ENCODE measurements around the gene RAB20. TPM values are rescaled to one million over a fixed set of nuclear protein-coding genes. Genes with fewer than 3 reads are reported as not detected.

Gene RAB20
- total RNA-seq, 1 experiment from 2014 or later = 10.6 TPM

GRCh38 chr13:110562696-110563462, 1.4 kb upstream of the RAB20 start:
- Histone ChIP-seq H3K9me3 (ENCODE audit: control insufficient read depth in 1 of 2, insufficient read depth in 1 of 2, low read depth in 1 of 2, low read length in 2 of 2) (no peaks in the 10 kb centered on the region), H3K9me2 (ENCODE audit: insufficient read depth) (no peaks in the 10 kb centered on the region), H3K79me2 (ENCODE audit: insufficient read depth, low read length) (no peaks in the 10 kb centered on the region), H4K20me1 (ENCODE audit: insufficient read depth) (no peaks in the 10 kb centered on the region), H3K27ac (ENCODE audit: low read depth, low read length) (peak overlapping the region; percentile 68; the same call in 1 of the 2 replicates), H3K4me2 (ENCODE audit: low read length) (peak overlapping the region; percentile 84), H2AFZ (ENCODE audit: low read depth, low read length, poor library complexity, severe bottlenecking) (no peak overlapping the region), H3K27me3 (ENCODE audit: insufficient read depth, low read length) (no peaks in the 10 kb centered on the region), H3K4me3 (replicated peaks in 1 of 2; ENCODE audit: low read depth in 1 of 2, low read length in 2 of 2) (peak overlapping the region; percentile 67 to 82), H3K4me1 (ENCODE audit: control insufficient read depth in 1 of 2, insufficient read depth in 2 of 2, low read length in 2 of 2) (peaks cover 24 to 28% of the 10 kb centered on the region in 2 experiments), H3K9ac (ENCODE audit: low read length) (peak overlapping the region; percentile 68), H3K36me3 (ENCODE audit: control insufficient read depth in 1 of 2, insufficient read depth in 2 of 2, low read length in 2 of 2) (no peaks in the 10 kb centered on the region; a peak in 1 of 4 replicates)
- BruUV-seq (replicated peaks) = no TSS peak
- TF ChIP-seq FOSL1 (IDR thresholded peaks at IDR 0.05; ENCODE audit: low read depth) = no peak
- TF ChIP-seq TCF7L2 (IDR thresholded peaks at IDR 0.05; ENCODE audit: borderline replicate concordance, extremely low read depth, insufficient read depth, insufficient read length) = no peak
- intact Hi-C loops (cut with micrococcal nuclease) = loop anchor here (10.0 kb wide), 2 partner anchors 108 to 338 kb away; no protein-coding TSS in a partner anchor
- ATAC-seq (no peak), DNase-seq (ENCODE audit: low read depth, low spot score) (no peak)
- RAD21 ChIA-PET (ENCODE audit: low non-redundant PET in 1 of 2, low total read pairs in 2 of 2, uncharacterized antibody in 2 of 2, unreplicated experiment in 2 of 2) = interaction anchor here in 1 of 2 experiments (1.1 kb wide), 1 partner anchor 52 kb away, joined by 3 read pairs; no protein-coding TSS in a partner anchor
- POLR2A ChIA-PET = no interaction called here
- CTCF ChIA-PET = interaction anchor here (1.3 to 1.7 kb wide), 2 partner anchors 16 to 107 kb away, joined by 5 to 9 read pairs; no protein-coding TSS in a partner anchor

- ATAC-seq = peak; percentile 35
Measured at GRCh38 chr13:110562036-110562597, 595 bp upstream of the RAB20 start.

More at GRCh38 chr13:110562036-110562597, 595 bp upstream of the RAB20 start:
- RAD21 ChIA-PET (ENCODE audit: low non-redundant PET in 1 of 2, low total read pairs in 2 of 2, uncharacterized antibody in 2 of 2, unreplicated experiment in 2 of 2) = interaction anchor here in 1 of 2 experiments (1.3 kb wide), 1 partner anchor 106 kb away, joined by 3 read pairs; no protein-coding TSS in a partner anchor
- intact Hi-C loops (cut with micrococcal nuclease) = loop anchor here (10.0 kb wide), 2 partner anchors 107 to 337 kb away; no protein-coding TSS in a partner anchor
- no peak for TF ChIP-seq SIN3A (IDR thresholded peaks at IDR 0.05; ENCODE audit: low read depth)
- TF ChIP-seq CBX3 (IDR thresholded peaks at IDR 0.05; ENCODE audit: low read depth) = no peak
- no peaks in the 10 kb centered on the region for H3K9me3 ChIP-seq (ENCODE audit: control insufficient read depth in 1 of 2, insufficient read depth in 1 of 2, low read depth in 1 of 2, low read length in 2 of 2)
- POLR2A ChIA-PET = interaction anchor here (1.0 to 1.1 kb wide), 2 partner anchors 16 to 151 kb away, joined by 4 read pairs; no protein-coding TSS in a partner anchor
- peak overlapping the region; percentile 72 for H2AFZ ChIP-seq (ENCODE audit: low read depth, low read length, poor library complexity, severe bottlenecking)
- no peaks in the 10 kb centered on the region for H3K27me3 ChIP-seq (ENCODE audit: insufficient read depth, low read length)
- H3K9ac ChIP-seq (ENCODE audit: low read length) = peak overlapping the region; percentile 68
- peak overlapping the region; percentile 84 for H3K4me2 ChIP-seq (ENCODE audit: low read length)
- H3K4me1 ChIP-seq (ENCODE audit: control insufficient read depth in 1 of 2, insufficient read depth in 2 of 2, low read length in 2 of 2) = peaks cover 24 to 28% of the 10 kb centered on the region in 2 experiments
- DNase-seq (ENCODE audit: low read depth, low spot score) = no peak
- CTCF ChIA-PET = interaction anchor here (1.3 to 1.7 kb wide), 2 partner anchors 15 to 106 kb away, joined by 5 to 9 read pairs; no protein-coding TSS in a partner anchor
- H3K9me2 ChIP-seq (ENCODE audit: insufficient read depth) = no peaks in the 10 kb centered on the region
- no peaks in the 10 kb centered on the region; a peak in 2 of 4 replicates for H3K36me3 ChIP-seq (ENCODE audit: control insufficient read depth in 1 of 2, insufficient read depth in 2 of 2, low read length in 2 of 2)
- H4K20me1 ChIP-seq (ENCODE audit: insufficient read depth) = no peaks in the 10 kb centered on the region
- TSS peak; percentile 67 for BruUV-seq (replicated peaks)
- H3K4me3 ChIP-seq (replicated peaks in 1 of 2; ENCODE audit: low read depth in 1 of 2, low read length in 2 of 2) = peak overlapping the region; percentile 67 to 82
- no peaks in the 10 kb centered on the region for H3K79me2 ChIP-seq (ENCODE audit: insufficient read depth, low read length)
- peak overlapping the region; percentile 68 for H3K27ac ChIP-seq (ENCODE audit: low read depth, low read length)

All from HCT116 (cell line).